HCT116 (cell line): ENCODE data around the gene PPP1R1C. TPM values are rescaled to one million over a fixed set of nuclear protein-coding genes. Genes with fewer than 3 reads are reported as not detected.

ENCODE experiments used
- ATAC-seq: fragments of 200-7000 bp; cut with Tn5 transposase; 2 replicates; pipeline ENCODE4 v1.9.1; 2020; ENCODE audit warnings: mild to moderate bottlenecking, moderate library complexity
- BruUV-seq: library from RNA; stranded (reverse); fragments of 400-500 nt; replicated peaks from 2 replicates; lab custom pipeline; 2021; lab: Mats Ljungman, UMichigan
- CTCF ChIA-PET: fragments of 300-600 bp; sonication (Branson Sonifier 250); formaldehyde crosslinking; loops from one replicate; lab custom pipeline; 2021; ENCODE audit warnings: antibody characterized with exemption; lab: Charles Lee
- POLR2A ChIA-PET: fragments of 300-600, 350-600 bp; sonication (Branson Sonifier 250); formaldehyde crosslinking; loops from one replicate; lab custom pipeline; 2021; ENCODE audit warnings: antibody characterized with exemption; lab: Charles Lee
- RAD21 ChIA-PET, 2 experiments: fragments of 300-600 bp; sonication (Branson Sonifier 250); formaldehyde crosslinking; loops; one replicate each; lab custom pipeline; 2023; ENCODE audit warnings: low total read pairs in 2 of 2; ENCODE audit not compliant: uncharacterized antibody in 2 of 2, unreplicated experiment in 2 of 2, low non-redundant PET in 1 of 2; lab: Charles Lee
- DNase-seq: peaks from one replicate; pipeline ENCODE4 v3.0.0-alpha.2; 2010; ENCODE audit warnings: low read depth, low spot score
- H2AFZ ChIP-seq: fragments of 200-600 bp; shearing (Covaris generic), sonication (generic); 2 replicates; pipeline ENCODE4 v1.6.1; 2017; ENCODE audit warnings: low read depth, mixed run types, mixed read lengths, antibody characterized with exemption, low read length; ENCODE audit not compliant: poor library complexity, severe bottlenecking
- H3K27ac ChIP-seq: 2 replicates; pipeline ENCODE4 v1.5.1; 2012; ENCODE audit warnings: low read depth, low read length
- H3K27me3 ChIP-seq: fragments of 200-600 bp; sonication (generic); 2 replicates; pipeline ENCODE4 v1.6.1; 2016; ENCODE audit warnings: mixed run types, low read length, mixed read lengths; ENCODE audit not compliant: insufficient read depth
- H3K36me3 ChIP-seq, 2 experiments: fragments of 200-500 bp in 1 of 2; fragments of 200-600 bp in 1 of 2; sonication (Bioruptor generic) in 1 of 2; sonication (generic) in 1 of 2; 2 replicates each; pipeline versions ENCODE4 v1.5.1 to v1.6.1; 2014 to 2016; ENCODE audit warnings: low read length in 2 of 2, inconsistent platforms in 1 of 2, mixed read lengths in 1 of 2, mixed run types in 1 of 2; ENCODE audit not compliant: insufficient read depth in 2 of 2, control insufficient read depth in 1 of 2
- H3K4me1 ChIP-seq, 2 experiments: fragments of 200-600 bp in 1 of 2; sonication (generic) in 1 of 2; 2 replicates each; pipeline versions ENCODE4 v1.5.1 to v1.6.1; 2012 to 2017; ENCODE audit warnings: low read length in 2 of 2, inconsistent platforms in 1 of 2, mild to moderate bottlenecking in 1 of 2, mixed read lengths in 1 of 2, mixed run types in 1 of 2, moderate library complexity in 1 of 2; ENCODE audit not compliant: insufficient read depth in 2 of 2, control insufficient read depth in 1 of 2
- H3K4me2 ChIP-seq: fragments of 200-600 bp; sonication (generic); 2 replicates; pipeline ENCODE4 v1.6.1; 2017; ENCODE audit warnings: mixed run types, low read length, mixed read lengths
- H3K4me3 ChIP-seq, 2 experiments: fragments of 200-600 bp in 1 of 2; sonication (generic) in 1 of 2; replicated peaks in 1 of 2; 2 replicates each; pipeline ENCODE4 v1.5.1; 2011 to 2016; ENCODE audit warnings: low read length in 2 of 2, control low read depth in 1 of 2, low read depth in 1 of 2, mild to moderate bottlenecking in 1 of 2, mixed read lengths in 1 of 2, mixed run types in 1 of 2
- H3K79me2 ChIP-seq: fragments of 200-600 bp; sonication (generic); 2 replicates; pipeline ENCODE4 v1.6.1; 2017; ENCODE audit warnings: mild to moderate bottlenecking, mixed run types, low read length, moderate library complexity, mixed read lengths; ENCODE audit not compliant: insufficient read depth
- H3K9ac ChIP-seq: fragments of 200-600 bp; sonication (generic); 2 replicates; pipeline ENCODE4 v1.6.1; 2016; ENCODE audit warnings: low read length, mixed read lengths
- H3K9me2 ChIP-seq: fragments of 200-600 bp; sonication (generic), shearing (Covaris generic); 2 replicates; pipeline ENCODE4 v1.6.1; 2017; ENCODE audit warnings: mixed run types, mild to moderate bottlenecking, moderate library complexity; ENCODE audit not compliant: insufficient read depth
- H3K9me3 ChIP-seq, 2 experiments: fragments of 200-500 bp in 1 of 2; fragments of 200-600 bp in 1 of 2; sonication (Bioruptor generic) in 1 of 2; sonication (generic) in 1 of 2; 2 replicates each; pipeline ENCODE4 v1.6.1; 2014 to 2017; ENCODE audit warnings: low read length in 2 of 2, mixed read lengths in 2 of 2, inconsistent platforms in 1 of 2, low read depth in 1 of 2, mild to moderate bottlenecking in 1 of 2, mixed run types in 1 of 2, moderate library complexity in 1 of 2; ENCODE audit not compliant: control insufficient read depth in 1 of 2, insufficient read depth in 1 of 2
- H4K20me1 ChIP-seq: fragments of 200-600 bp; sonication (generic), shearing (Covaris generic); 2 replicates; pipeline ENCODE4 v1.6.1; 2017; ENCODE audit warnings: mixed run types, mild to moderate bottlenecking, moderate library complexity; ENCODE audit not compliant: insufficient read depth
- EZH2 ChIP-seq: fragments of 200-600 bp; sonication (generic); IDR thresholded peaks from 2 replicates; pipeline ENCODE4 v1.6.1; 2017; ENCODE audit warnings: antibody characterized with exemption, mixed run types
- MAX ChIP-seq: IDR thresholded peaks from 2 replicates; pipeline ENCODE4 v1.6.1; 2012
- REST ChIP-seq: IDR thresholded peaks from 2 replicates; pipeline ENCODE4 v1.6.1; 2012; ENCODE audit warnings: low read depth
- SP1 ChIP-seq: IDR thresholded peaks from 2 replicates; pipeline ENCODE4 v1.6.1; 2012; ENCODE audit warnings: low read depth
- SRF ChIP-seq: IDR thresholded peaks from 2 replicates; pipeline ENCODE4 v1.6.1; 2012; ENCODE audit warnings: low read depth
- intact Hi-C: fragments of 100-400 bp; cut with micrococcal nuclease; formaldehyde crosslinking; loops from 2 replicates; pipeline ENCODE4 v1.10.0; 2022
- total RNA-seq: library from RNA; stranded (reverse); gene quantifications from one replicate; pipeline ENCODE4 v1.2.1, GENCODE V29; 2021; ENCODE audit not compliant: unreplicated experiment

The PPP1R1C gene
- total RNA-seq, 1 experiment from 2014 or later, result 17.8 TPM

GRCh38 chr2:181978351-181979150 is 7.1 kb upstream of the PPP1R1C start:
- no peak for TF ChIP-seq SRF
- no peak for TF ChIP-seq REST
- TF ChIP-seq SP1, result no peak
- no peak for TF ChIP-seq EZH2
- no peak for TF ChIP-seq MAX
- TF ChIP-seq, all 23 proteins: peak for 0
- no peaks in the 10 kb centered on the region for H3K9me2 ChIP-seq
- no peaks in the 10 kb centered on the region for H3K9me3 ChIP-seq
- RAD21 ChIA-PET, result no interaction called here
- no peak overlapping the region for H3K9ac ChIP-seq
- CTCF ChIA-PET, result no interaction called here
- DNase-seq (no peak), ATAC-seq (peak; percentile 22; the same call in 1 of the 2 replicates)
- no peaks in the 10 kb centered on the region for H3K79me2 ChIP-seq
- no peak overlapping the region for H3K4me3 ChIP-seq
- H3K27me3 ChIP-seq, result no peaks in the 10 kb centered on the region
- H2AFZ ChIP-seq, result no peak overlapping the region
- intact Hi-C loops, result no loop called here
- POLR2A ChIA-PET, result no interaction called here
- peaks cover 0 to 18% of the 10 kb centered on the region in 2 experiments; a peak in 2 of 4 replicates for H3K4me1 ChIP-seq
- no TSS peak for BruUV-seq
- H3K4me2 ChIP-seq, result 0 out of 2 replicates have a peak overlapping the region, but pooled peaks have one; percentile 33
- no peaks in the 10 kb centered on the region for H3K36me3 ChIP-seq
- H3K27ac ChIP-seq, result no peak overlapping the region
- no peaks in the 10 kb centered on the region for H4K20me1 ChIP-seq
